Measurements from ENCODE around the gene PER3. TPM values are rescaled to one million over a fixed set of nuclear protein-coding genes. Genes with fewer than 3 reads are reported as not detected.
A peak's percentile ranks its signal among the peaks of the same experiment; 100 is the strongest.

Gene PER3
- total and polyA plus RNA-seq, 9 of the 15 experiments (the other 6 are each of a cell fraction or from before 2014, with no cell fraction given) = 11.9 to 22.5 (median 14.6) TPM

DNA sequence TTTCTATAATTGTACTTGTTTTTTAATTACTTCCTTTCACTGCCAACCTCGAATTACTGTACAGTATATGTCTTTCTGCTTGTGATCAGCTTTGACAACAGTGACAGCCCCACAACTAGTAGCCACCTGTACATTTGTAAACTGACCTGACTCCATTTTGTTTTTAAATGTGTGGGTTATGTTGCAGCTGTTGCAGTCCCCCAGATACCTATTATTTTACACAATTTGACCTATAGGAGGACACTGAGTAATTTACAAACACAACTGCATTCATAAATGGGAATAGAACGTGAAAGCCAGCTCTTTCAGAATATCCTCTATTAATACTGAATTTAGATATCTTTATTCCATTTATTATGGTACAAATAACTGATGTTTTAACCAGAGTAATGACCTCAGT lies 15.5 kb upstream of the PER3 start:
- no peak overlapping the region for H3K27ac ChIP-seq (ENCODE audit: extremely low read depth, low read depth, low read length)
- DNase-seq (ENCODE audit: extremely low read depth in 1 of 4, low spot score in 3 of 4) = peak in 2 of 4 experiments; percentile 40 to 46
- TF ChIP-seq SMAD4 (CRISPR knock-in tag; conservative IDR thresholded peaks at IDR 0.05) = no peak
- TF ChIP-seq, protein P1, sequence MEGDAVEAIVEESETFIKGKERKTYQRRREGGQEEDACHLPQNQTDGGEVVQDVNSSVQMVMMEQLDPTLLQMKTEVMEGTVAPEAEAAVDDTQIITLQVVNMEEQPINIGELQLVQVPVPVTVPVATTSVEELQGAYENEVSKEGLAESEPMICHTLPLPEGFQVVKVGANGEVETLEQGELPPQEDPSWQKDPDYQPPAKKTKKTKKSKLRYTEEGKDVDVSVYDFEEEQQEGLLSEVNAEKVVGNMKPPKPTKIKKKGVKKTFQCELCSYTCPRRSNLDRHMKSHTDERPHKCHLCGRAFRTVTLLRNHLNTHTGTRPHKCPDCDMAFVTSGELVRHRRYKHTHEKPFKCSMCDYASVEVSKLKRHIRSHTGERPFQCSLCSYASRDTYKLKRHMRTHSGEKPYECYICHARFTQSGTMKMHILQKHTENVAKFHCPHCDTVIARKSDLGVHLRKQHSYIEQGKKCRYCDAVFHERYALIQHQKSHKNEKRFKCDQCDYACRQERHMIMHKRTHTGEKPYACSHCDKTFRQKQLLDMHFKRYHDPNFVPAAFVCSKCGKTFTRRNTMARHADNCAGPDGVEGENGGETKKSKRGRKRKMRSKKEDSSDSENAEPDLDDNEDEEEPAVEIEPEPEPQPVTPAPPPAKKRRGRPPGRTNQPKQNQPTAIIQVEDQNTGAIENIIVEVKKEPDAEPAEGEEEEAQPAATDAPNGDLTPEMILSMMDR (IDR thresholded peaks at IDR 0.05 in 2 of 3, conservative IDR thresholded peaks at IDR 0.05 in 1 of 3; ENCODE audit: insufficient read depth in 2 of 3, low read depth in 1 of 3, low read length in 3 of 3) = peak in 1 of 3 experiments; percentile 3; a peak in 1 of 6 replicates
- TF ChIP-seq NR4A1 (CRISPR knock-in tag; IDR thresholded peaks at IDR 0.05) = no peak
- TF ChIP-seq NR4A1 (tag; IDR thresholded peaks at IDR 0.05) = peak; percentile 87
- TF ChIP-seq, protein P2, sequence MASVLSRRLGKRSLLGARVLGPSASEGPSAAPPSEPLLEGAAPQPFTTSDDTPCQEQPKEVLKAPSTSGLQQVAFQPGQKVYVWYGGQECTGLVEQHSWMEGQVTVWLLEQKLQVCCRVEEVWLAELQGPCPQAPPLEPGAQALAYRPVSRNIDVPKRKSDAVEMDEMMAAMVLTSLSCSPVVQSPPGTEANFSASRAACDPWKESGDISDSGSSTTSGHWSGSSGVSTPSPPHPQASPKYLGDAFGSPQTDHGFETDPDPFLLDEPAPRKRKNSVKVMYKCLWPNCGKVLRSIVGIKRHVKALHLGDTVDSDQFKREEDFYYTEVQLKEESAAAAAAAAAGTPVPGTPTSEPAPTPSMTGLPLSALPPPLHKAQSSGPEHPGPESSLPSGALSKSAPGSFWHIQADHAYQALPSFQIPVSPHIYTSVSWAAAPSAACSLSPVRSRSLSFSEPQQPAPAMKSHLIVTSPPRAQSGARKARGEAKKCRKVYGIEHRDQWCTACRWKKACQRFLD (CRISPR knock-in tag; IDR thresholded peaks at IDR 0.05) = 0 out of 2 replicates have a peak, but pooled peaks have one; percentile 45
- TF ChIP-seq, protein P3, sequence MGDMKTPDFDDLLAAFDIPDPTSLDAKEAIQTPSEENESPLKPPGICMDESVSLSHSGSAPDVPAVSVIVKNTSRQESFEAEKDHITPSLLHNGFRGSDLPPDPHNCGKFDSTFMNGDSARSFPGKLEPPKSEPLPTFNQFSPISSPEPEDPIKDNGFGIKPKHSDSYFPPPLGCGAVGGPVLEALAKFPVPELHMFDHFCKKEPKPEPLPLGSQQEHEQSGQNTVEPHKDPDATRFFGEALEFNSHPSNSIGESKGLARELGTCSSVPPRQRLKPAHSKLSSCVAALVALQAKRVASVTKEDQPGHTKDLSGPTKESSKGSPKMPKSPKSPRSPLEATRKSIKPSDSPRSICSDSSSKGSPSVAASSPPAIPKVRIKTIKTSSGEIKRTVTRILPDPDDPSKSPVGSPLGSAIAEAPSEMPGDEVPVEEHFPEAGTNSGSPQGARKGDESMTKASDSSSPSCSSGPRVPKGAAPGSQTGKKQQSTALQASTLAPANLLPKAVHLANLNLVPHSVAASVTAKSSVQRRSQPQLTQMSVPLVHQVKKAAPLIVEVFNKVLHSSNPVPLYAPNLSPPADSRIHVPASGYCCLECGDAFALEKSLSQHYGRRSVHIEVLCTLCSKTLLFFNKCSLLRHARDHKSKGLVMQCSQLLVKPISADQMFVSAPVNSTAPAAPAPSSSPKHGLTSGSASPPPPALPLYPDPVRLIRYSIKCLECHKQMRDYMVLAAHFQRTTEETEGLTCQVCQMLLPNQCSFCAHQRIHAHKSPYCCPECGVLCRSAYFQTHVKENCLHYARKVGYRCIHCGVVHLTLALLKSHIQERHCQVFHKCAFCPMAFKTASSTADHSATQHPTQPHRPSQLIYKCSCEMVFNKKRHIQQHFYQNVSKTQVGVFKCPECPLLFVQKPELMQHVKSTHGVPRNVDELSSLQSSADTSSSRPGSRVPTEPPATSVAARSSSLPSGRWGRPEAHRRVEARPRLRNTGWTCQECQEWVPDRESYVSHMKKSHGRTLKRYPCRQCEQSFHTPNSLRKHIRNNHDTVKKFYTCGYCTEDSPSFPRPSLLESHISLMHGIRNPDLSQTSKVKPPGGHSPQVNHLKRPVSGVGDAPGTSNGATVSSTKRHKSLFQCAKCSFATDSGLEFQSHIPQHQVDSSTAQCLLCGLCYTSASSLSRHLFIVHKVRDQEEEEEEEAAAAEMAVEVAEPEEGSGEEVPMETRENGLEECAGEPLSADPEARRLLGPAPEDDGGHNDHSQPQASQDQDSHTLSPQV (IDR thresholded peaks at IDR 0.05) = 0 out of 2 replicates have a peak, but pooled peaks have one; percentile 46
- TF ChIP-seq YY1 (IDR thresholded peaks at IDR 0.05; ENCODE audit: borderline replicate concordance in 1 of 3, control insufficient read depth in 1 of 3, extremely low read depth in 1 of 3, insufficient read depth in 3 of 3, insufficient read length in 1 of 3, insufficient replicate concordance in 2 of 3, low read depth in 1 of 3, low read length in 2 of 3) = peak in 1 of 3 experiments; percentile 34
- TF ChIP-seq, protein P4, sequence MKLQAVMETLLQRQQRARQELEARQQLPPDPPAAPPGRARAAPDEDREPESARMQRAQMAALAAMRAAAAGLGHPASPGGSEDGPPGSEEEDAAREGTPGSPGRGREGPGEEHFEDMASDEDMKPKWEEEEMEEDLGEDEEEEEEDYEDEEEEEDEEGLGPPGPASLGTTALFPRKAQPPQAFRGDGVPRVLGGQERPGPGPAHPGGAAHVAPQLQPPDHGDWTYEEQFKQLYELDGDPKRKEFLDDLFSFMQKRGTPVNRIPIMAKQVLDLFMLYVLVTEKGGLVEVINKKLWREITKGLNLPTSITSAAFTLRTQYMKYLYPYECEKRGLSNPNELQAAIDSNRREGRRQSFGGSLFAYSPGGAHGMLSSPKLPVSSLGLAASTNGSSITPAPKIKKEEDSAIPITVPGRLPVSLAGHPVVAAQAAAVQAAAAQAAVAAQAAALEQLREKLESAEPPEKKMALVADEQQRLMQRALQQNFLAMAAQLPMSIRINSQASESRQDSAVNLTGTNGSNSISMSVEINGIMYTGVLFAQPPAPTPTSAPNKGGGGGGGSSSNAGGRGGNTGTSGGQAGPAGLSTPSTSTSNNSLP (IDR thresholded peaks at IDR 0.05; ENCODE audit: borderline replicate concordance, low read depth, low read length) = no peak
- ChIA-PET POLR2A (interaction anchor here (1.8 kb wide), 1 partner anchor 13 kb away, joined by 6 read pairs; no protein-coding TSS in a partner anchor), CTCF (ENCODE audit: low intra/inter-chr PET ratio) (no interaction called here)
- H3K9me1 ChIP-seq (ENCODE audit: control insufficient read depth, insufficient read depth, low read length) = no peaks in the 10 kb centered on the region
- H3K4me3 ChIP-seq = no peak overlapping the region
- in situ Hi-C loops (cut with MboI) = no loop called here
- peaks cover 0 to 4% of the 10 kb centered on the region in 2 experiments; a peak in 2 of 5 replicates for H3K27me3 ChIP-seq (ENCODE audit: control insufficient read depth in 2 of 2, insufficient read depth in 2 of 2, low read length in 2 of 2)
- H3K9ac ChIP-seq (ENCODE audit: insufficient read depth in 1 of 2, low read depth in 2 of 2, low read length in 2 of 2) = no peak overlapping the region
- BruUV-seq (replicated peaks) = no TSS peak
- H3K4me2 ChIP-seq (ENCODE audit: insufficient read depth, low read length) = no peak overlapping the region
- H4K20me1 ChIP-seq (replicated peaks; ENCODE audit: control insufficient read depth, insufficient read depth, low read length) = no peaks in the 10 kb centered on the region
- 19% methylated on average over 2 of the region's 2 CpGs for WGBS (ENCODE audit: insufficient coverage, low coverage, missing lambda C conversion rate)
- peak overlapping the region; percentile 42 for H2AFZ ChIP-seq (ENCODE audit: low read depth, low read length)
- ATAC-seq = no peak
- peaks cover 25% of the 10 kb centered on the region for H3K79me2 ChIP-seq (ENCODE audit: control insufficient read depth, insufficient read depth, low read length)
- peaks cover 9% of the 10 kb centered on the region for H3K36me3 ChIP-seq (ENCODE audit: control insufficient read depth, insufficient read depth, low read length)
- H3K9me3 ChIP-seq (replicated peaks; ENCODE audit: control insufficient read depth, insufficient read depth, low read depth, low read length) = no peaks in the 10 kb centered on the region
- no peak for FAIRE-seq
- peaks cover 9 to 17% of the 10 kb centered on the region in 2 experiments for H3K4me1 ChIP-seq (replicated peaks in 1 of 2; ENCODE audit: control insufficient read depth in 2 of 2, insufficient read depth in 2 of 2, low read length in 2 of 2)
- intact Hi-C loops (cut with micrococcal nuclease) = no loop called here

Data from K562 (cell line).